Activated naive CD4-positive, alpha-beta T cell treated with anti-CD3 and anti-CD28 coated beads, Interleukin-2, amount 50 U/mL, for 72 hours (primary cell): ENCODE data around the gene CIT. TPM values are rescaled to one million over a fixed set of nuclear protein-coding genes. Genes with fewer than 3 reads are reported as not detected.
A peak's percentile ranks its signal among the peaks of the same experiment; 100 is the strongest.

Experiments
- ATAC-seq, 2 donors: fragments of 150-1000 bp; cut with Tn5 transposase; 2 replicates each; pipeline ENCODE4 v1.10.0; 2021; ENCODE audit warnings: mild to moderate bottlenecking in 2 of 2, moderate library complexity in 2 of 2
- DNase-seq, 2 donors: peaks; one replicate each; pipeline ENCODE4 v3.0.0; 2021 to 2022; ENCODE audit warnings: low spot score in 2 of 2
- H3K27ac Mint-ChIP-seq, 2 donors: one replicate each; pipeline ENCODE4 v1.8.0; 2022; ENCODE audit warnings: mild to moderate bottlenecking in 2 of 2, mixed read lengths in 2 of 2
- H3K36me3 Mint-ChIP-seq, 2 donors: one replicate each; pipeline ENCODE4 v1.8.0; 2022; ENCODE audit warnings: mixed read lengths in 2 of 2
- H3K9me3 Mint-ChIP-seq, 2 donors: one replicate each; pipeline ENCODE4 v1.8.0; 2022; ENCODE audit warnings: mixed read lengths in 2 of 2
- total RNA-seq, 2 donors: library from RNA; stranded (reverse); gene quantifications; one replicate each; pipeline ENCODE4 v1.2.3, GENCODE V29; 2022

Gene CIT
- total RNA-seq, 2 donors from 2014 or later: 83.4 to 147 TPM

DNA sequence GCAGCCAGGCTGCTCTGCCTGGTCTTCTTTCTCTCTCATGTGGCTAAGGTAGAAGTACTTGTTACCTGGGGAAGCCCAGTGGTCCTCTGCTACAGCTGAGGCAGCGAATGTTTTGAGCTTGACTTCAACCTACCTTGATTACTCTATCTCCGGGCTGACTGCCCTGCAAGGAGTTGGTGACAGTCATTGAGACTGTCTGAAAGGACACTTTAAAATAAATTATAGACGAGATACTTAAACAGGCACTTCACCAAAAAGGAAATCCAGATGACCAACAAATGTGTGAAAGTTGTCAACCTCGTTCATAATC, 474 bp upstream of the CIT start:
- no peak for ATAC-seq

DNA sequence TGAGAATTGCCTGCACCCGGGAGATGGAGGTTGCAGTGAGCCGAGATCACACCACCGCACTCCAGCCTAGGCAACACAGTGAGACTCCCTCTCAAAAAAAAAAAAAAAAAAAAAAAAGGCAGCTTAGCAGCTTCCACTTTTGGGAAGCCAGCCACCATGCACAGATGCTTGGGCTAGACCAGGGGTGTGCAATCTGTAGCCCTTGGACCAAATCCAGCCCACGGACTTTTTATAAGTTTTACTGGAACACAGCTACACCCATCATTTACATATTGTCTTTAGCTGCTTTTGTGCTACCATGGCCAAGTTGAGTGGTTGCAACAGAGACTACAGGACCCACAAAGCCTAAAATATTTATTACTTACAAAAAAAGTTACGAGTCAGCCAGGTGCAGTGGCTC, 6.7 kb downstream of the CIT start:
- peaks cover 5 to 20% of the 10 kb centered on the region in 2 donors for H3K36me3 Mint-ChIP-seq
- DNase-seq (no peak), ATAC-seq (no peak)
- H3K9me3 Mint-ChIP-seq: no peaks in the 10 kb centered on the region
- H3K27ac Mint-ChIP-seq: no peak overlapping the region

More for the DNA sequence above, 474 bp upstream of the CIT start:
- Mint-ChIP-seq H3K36me3 (peaks cover 8% of the 10 kb centered on the region in 2 donors), H3K9me3 (no peaks in the 10 kb centered on the region), H3K27ac (peak overlapping the region in 1 of 2 donors; percentile 84)
- DNase-seq: no peak

DNA sequence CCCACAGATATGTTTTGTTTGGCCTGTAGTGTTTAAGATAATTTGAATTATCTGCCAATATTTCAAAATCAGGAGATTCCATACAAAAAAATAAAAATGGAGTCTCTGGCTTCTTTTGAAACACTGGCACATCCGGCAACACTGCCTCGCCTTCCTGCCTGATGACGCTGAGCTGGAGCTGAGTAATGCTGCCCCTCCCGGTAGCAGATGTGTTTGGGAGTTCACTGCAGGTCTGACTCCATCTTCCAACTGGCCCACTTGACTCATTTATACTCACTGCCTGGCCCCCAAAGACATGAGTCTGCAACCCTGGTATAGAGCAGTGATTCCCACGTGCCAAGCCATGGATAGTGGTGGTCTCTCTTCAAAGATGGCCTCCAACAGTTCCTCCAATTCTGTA, 7.4 kb downstream of the CIT start:
- peak overlapping the region in 1 of 2 donors; percentile 33 for H3K27ac Mint-ChIP-seq
- peaks cover 5 to 28% of the 10 kb centered on the region in 2 donors for H3K36me3 Mint-ChIP-seq
- DNase-seq (no peak), ATAC-seq (no peak)
- H3K9me3 Mint-ChIP-seq: no peaks in the 10 kb centered on the region

DNA sequence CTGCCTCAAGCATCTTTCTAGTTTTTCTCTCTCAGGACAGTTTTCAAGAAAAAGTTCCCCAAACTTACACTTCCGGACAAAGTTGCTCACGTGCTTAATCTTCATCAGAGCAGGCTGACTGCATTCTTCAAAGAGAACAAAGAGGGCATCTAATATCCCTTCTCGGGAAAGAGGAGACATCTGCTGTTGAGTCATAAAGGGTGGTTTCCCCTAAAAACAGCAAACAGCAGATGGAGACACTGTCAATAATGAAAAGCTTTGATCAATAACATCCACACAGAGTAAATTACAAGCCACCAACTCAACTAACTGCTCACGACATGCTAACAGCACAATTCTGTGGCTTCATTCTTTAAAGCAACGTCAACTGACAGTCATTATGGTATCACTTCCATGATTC, 8.1 kb downstream of the CIT start:
- Mint-ChIP-seq H3K36me3 (peaks cover 5 to 33% of the 10 kb centered on the region in 2 donors), H3K9me3 (no peaks in the 10 kb centered on the region), H3K27ac (no peak overlapping the region)
- DNase-seq: no peak
- no peak for ATAC-seq

DNA sequence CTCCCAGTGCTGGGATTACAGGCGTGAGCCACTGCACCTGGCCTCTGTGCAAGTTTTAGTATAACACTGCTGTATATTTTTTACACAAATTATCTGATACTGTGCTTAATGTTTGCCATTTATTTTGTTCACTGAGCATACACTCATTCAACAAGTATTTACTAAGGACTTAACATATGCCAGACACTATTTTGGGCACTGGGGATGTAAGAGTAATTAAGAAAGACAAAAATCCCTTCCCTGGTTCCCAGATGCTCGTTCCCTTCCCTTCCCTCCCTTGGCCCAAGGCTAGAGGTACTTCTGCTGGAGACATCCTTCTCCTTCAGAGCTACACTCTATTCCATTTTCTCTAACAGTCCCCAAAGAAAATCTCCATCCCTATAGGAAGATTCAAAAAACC, 12.5 kb downstream of the CIT start:
- peaks cover 5 to 35% of the 10 kb centered on the region in 2 donors for H3K36me3 Mint-ChIP-seq
- ATAC-seq (no peak), DNase-seq (no peak)
- H3K27ac Mint-ChIP-seq: no peak overlapping the region
- no peaks in the 10 kb centered on the region for H3K9me3 Mint-ChIP-seq

DNA sequence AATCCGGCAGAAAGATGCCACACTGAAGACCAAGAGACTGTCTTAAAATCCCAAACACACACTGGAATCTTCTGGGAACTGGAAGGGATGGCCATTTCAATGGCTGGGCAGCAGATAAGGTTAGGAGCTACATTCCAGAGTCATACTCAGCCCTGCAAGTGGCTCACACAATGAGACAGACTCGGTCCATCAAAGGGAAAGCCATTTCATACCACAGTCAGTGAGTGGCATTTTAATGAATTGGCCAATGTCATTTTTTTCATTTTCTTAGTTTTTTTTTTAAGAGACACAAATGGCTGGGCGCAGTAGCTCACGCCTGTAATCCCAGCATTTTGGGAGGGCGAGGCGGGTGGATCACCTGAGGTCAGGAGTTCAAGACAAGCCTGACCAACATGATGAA, 17.9 kb downstream of the CIT start:
- no peaks in the 10 kb centered on the region for H3K9me3 Mint-ChIP-seq
- no peak for DNase-seq
- ATAC-seq: no peak
- no peak overlapping the region for H3K27ac Mint-ChIP-seq
- peaks cover 5 to 36% of the 10 kb centered on the region in 2 donors for H3K36me3 Mint-ChIP-seq

DNA sequence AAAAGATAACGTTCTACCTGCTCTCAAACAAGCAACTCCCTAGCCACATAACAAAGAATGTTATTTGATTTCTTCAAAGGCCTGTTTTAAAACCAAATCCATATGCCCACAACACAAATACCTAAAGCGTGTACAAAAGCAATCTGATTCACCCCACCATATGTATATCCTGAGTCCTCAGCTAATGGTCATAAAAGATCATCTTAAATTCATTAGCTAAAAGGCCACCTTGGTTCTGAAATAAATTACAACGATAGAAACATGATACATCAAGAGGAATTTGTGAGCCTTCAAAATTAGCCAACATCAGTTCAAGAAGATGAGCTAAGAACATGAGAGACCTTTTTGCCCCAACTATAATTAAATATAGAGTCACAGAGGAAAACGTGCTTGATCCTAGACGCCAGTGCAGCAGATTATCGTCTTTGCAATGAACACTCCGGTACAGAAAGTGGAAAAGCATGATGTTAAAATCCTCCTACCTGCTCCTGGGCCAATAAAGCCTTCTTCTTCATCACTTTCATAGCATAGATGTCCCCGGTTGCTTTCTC, 20.0 kb downstream of the CIT start:
- no peaks in the 10 kb centered on the region for H3K9me3 Mint-ChIP-seq
- peaks cover 5 to 37% of the 10 kb centered on the region in 2 donors for H3K36me3 Mint-ChIP-seq
- DNase-seq (no peak), ATAC-seq (no peak)
- H3K27ac Mint-ChIP-seq: no peak overlapping the region

DNA sequence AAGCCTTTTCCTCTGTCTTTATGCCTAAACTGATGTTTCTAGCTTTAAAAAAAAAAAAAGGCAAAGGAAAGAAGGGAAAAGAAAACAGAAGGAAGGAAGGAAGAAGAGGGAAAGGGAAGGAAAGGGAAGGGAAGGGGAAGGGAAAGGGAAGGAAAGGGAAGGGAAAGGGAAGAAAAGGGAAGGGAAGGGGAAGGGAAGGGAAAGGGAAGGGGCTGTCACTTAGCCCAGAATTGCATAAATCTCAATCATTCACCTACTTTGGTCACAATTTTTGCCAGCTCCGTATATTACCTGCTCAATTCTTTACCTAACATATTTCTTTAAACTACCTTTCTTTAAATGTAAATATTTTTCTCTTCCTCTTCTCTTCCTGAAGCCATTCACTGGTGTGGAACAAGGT, 26.8 kb downstream of the CIT start:
- peaks cover 0 to 29% of the 10 kb centered on the region in 2 donors for H3K36me3 Mint-ChIP-seq
- DNase-seq (no peak), ATAC-seq (no peak)
- no peaks in the 10 kb centered on the region for H3K9me3 Mint-ChIP-seq
- H3K27ac Mint-ChIP-seq: no peak overlapping the region

DNA sequence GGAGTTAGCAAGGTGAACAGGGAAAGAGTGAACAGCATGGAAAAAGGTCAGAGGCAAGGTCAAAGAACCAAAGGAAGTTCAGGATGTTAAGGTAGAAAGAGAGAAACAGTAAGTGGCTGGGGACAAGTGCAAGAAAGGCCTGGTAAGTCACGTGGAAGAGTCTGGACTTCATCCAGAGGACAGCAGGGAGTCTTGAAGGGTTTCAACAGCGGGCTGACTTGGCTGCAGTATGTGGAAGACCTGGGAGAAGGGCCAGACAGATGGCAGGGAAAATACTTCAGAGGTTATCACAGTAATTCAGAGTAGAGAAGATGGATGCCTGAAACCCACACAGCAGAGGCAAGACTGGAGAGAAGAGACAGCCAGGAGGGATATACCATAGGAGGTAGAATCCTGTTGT, 34.0 kb downstream of the CIT start:
- Mint-ChIP-seq H3K27ac (no peak overlapping the region), H3K9me3 (peaks cover 3 to 5% of the 10 kb centered on the region in 2 donors), H3K36me3 (peaks cover 6 to 50% of the 10 kb centered on the region in 2 donors)
- DNase-seq (no peak), ATAC-seq (no peak)

DNA sequence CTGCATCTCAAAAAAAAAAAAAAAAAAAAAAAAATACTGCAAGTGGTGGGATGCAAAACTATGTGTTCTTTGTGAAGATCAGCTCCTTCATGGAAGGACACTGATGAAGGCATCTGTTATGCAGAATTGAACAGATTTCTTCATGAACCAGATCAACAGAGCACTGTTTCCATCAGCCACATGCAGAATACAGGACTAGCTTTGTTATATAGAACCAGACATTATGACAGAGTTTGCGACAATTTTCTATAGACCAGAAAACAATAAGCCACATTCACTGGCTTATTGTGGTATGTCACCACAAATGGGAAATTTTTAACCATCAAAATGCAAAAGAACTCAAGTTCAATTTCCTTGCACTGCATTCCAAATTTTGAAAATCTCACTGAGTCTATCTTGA, 34.7 kb downstream of the CIT start:
- H3K27ac Mint-ChIP-seq: no peak overlapping the region
- peaks cover 3 to 5% of the 10 kb centered on the region in 2 donors for H3K9me3 Mint-ChIP-seq
- H3K36me3 Mint-ChIP-seq: peaks cover 6 to 47% of the 10 kb centered on the region in 2 donors
- ATAC-seq (no peak), DNase-seq (no peak)

DNA sequence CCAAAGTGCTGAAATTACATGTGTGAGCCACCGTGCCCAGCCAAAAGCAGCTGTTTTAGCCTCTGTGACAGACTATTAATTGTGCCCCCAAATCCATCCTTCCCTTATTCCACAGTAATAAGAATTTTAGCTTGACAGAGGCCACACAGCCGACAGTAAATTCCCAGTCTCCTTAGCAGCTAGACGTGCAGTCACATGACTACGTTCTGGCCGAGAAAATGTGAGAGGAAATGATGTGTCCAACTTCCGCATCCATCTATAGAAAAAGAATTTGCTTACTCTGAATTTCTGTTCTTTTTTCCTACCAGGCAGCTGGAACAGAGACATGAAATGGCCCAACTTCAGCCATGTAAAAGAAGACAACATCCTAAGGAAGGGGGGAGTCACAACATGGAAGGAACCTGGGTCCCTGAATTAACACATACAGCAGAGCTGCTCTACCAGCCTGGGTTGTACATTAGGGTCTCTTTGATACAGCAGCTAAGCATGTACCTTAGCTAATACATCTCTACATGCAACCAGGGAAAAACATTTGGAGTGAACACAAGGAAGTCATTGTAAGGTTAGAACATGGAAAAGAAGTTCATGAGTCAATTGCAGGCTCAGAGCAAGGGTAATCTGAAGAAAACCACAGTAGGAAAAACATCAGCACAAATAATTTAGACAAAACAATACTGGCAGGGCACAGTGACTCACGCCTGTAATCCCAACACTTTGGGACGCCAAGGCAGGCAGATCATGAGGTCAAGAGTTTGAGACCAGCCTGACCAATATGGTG, 35.5 kb downstream of the CIT start:
- Mint-ChIP-seq H3K27ac (no peak overlapping the region), H3K9me3 (peaks cover 3 to 5% of the 10 kb centered on the region in 2 donors), H3K36me3 (peaks cover 6 to 47% of the 10 kb centered on the region in 2 donors)
- DNase-seq (no peak), ATAC-seq (no peak)

DNA sequence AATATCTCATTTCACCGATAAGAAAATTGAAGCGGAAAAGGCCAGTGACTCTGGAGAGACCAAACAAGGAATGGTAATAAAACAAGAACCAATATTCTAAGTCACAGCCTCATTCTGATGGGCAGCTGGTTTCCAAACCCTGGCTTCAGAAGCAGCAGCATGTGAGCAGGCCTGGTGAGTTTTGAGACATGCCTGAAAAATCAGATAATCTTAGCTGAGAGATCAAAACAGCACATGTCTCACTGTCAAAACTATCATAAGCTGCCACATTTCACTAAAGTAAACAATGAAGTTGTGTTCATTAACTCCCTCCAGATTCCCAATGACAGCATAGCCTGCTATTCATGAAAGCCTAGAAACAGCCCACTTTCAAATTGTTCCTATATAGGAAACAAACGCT, 36.5 kb downstream of the CIT start:
- ATAC-seq (no peak), DNase-seq (no peak)
- Mint-ChIP-seq H3K27ac (no peak overlapping the region), H3K36me3 (peaks cover 6 to 40% of the 10 kb centered on the region in 2 donors), H3K9me3 (peaks cover 3 to 5% of the 10 kb centered on the region in 2 donors)

DNA sequence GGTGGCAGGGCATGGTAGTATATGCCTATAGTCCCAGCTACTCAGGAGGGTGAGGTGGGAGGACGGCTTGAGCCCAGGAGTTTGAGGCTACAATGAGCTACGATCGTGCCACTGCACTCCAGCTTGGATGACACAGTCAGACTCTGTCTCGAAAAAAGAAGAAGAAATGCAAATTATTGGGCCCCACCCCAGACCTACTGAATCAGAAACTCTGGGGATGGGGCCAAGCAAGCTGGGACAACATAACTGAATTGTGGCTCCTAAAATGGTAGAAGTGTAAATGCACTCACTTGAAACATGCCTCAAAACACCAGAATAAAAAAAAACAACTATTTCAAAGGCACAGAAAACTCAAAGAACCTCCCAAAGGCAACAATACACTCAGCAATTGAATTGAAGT, 37.0 kb downstream of the CIT start:
- H3K36me3 Mint-ChIP-seq: peaks cover 6 to 40% of the 10 kb centered on the region in 2 donors
- ATAC-seq: no peak
- DNase-seq: no peak
- peaks cover 3 to 5% of the 10 kb centered on the region in 2 donors for H3K9me3 Mint-ChIP-seq
- H3K27ac Mint-ChIP-seq: no peak overlapping the region

DNA sequence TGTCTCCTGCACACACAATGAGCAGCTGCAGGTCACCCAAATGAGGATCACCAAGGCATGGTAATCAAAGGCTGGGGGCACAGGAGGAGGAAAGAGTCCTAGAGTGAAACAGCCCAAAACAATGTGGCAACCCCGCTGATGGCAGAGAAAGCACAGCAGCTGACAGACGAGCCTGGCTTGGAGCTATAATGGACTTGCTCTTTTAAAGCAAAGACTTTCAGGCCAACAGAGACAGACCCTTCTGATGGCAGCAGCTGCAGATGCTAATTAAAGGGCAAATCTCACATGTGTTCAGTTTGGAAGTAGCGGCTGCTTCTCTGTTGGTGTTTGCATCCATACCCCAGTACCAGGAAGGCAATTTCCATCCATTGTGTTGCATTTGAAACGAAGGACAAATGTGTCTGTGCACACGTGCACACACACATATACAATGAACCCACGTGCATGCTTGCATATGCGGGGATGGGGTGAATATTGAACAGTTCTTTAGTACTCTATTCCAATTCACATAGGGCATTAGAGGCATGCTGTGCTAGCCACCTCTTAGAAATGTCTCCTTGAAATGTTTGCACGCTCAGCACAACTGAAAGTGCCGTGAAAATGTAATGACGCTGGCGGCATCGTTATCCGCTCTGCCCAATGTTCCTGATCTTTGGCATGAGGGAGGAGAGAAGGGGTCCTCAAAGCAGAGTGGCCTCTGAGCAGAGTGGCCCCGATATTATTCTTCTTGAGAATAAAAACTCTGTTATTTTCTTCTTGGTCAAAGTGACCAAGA, 38.1 kb downstream of the CIT start:
- Mint-ChIP-seq H3K27ac (no peak overlapping the region), H3K36me3 (peaks cover 6 to 28% of the 10 kb centered on the region in 2 donors), H3K9me3 (peaks cover 3 to 5% of the 10 kb centered on the region in 2 donors)
- no peak for DNase-seq
- no peak for ATAC-seq

DNA sequence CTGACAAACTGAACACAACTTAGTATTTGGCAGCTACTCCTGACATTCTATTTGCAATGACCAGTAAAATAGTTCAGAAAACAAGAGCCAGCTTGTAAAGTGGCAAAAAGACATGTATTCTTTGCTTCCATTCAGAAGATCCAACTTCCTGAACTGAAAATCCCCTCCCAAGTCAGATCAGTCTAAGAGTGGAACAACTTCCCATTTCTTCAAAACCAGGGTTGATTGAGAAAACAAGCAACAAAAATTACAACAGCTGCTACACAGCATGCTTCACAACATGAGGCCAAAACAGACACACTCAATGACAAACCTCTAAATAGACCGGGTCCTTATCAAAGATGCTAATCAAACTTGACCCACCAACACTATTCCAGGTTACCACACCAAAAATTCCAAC, 40.3 kb downstream of the CIT start:
- no peak for ATAC-seq
- H3K9me3 Mint-ChIP-seq: peaks cover 2 to 3% of the 10 kb centered on the region in 2 donors
- no peak for DNase-seq
- H3K27ac Mint-ChIP-seq: no peak overlapping the region
- H3K36me3 Mint-ChIP-seq: peaks cover 9 to 13% of the 10 kb centered on the region in 2 donors

DNA sequence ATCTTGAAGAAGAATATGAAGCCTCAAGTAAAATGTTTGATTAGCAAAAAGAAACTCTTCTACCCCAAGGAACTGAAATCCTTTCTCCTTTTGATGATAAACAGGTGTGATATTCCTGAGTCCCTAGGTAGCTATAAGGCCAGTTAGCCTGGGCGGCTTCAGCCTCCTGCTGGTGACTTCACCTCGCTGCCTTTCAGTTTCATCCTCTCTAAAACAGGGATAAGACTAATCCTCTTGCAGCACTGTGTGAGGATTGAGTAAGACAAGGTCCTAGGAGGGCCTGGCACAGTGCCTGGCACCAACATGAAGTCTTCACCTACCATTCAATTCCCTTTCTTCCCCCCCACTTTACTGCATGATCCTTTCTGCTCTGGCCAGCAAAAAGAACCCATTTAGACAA, 42.1 kb downstream of the CIT start:
- peaks cover 6 to 8% of the 10 kb centered on the region in 2 donors for H3K36me3 Mint-ChIP-seq
- no peak overlapping the region for H3K27ac Mint-ChIP-seq
- no peaks in the 10 kb centered on the region for H3K9me3 Mint-ChIP-seq
- ATAC-seq (no peak), DNase-seq (no peak)

DNA sequence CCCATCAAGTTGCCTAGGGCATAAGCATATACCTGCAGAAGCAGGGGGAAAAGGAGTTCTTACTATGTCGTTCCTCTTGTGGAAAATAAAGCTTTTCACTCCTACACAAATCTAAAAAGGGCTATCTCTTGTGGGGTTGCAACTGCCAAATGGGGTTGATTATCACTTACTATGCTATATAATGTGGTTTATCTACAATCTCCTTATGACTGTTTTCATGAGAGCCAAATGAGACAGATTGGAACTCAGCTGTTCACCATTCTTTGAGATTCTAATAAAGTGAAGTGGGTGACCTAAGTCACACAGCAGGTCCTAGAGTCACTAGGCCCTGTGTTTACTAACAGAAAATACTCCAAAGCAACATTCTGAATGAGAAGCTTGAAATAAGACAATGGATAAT, 47.7 kb downstream of the CIT start:
- peak in 1 of 2 donors; percentile 80 for ATAC-seq
- no peak for DNase-seq
- H3K9me3 Mint-ChIP-seq: no peaks in the 10 kb centered on the region
- H3K27ac Mint-ChIP-seq: no peak overlapping the region
- peaks cover 6 to 51% of the 10 kb centered on the region in 2 donors for H3K36me3 Mint-ChIP-seq
